ENCODE results near the gene F2R. TPM values are rescaled to one million over a fixed set of nuclear protein-coding genes. Genes with fewer than 3 reads are reported as not detected.
"Not testable (repeated sequence)": the region's sequence is repeated elsewhere in the genome, so short reads cannot be mapped to it uniquely, and the experiment has no call there.

F2R gene
- total RNA-seq, 3 donors from 2014 or later, result 1.4 to 5.6 (median 4.3) TPM

- no peak overlapping the region for H3K4me3 Mint-ChIP-seq
- no peaks in the 10 kb centered on the region for H3K36me3 Mint-ChIP-seq (ENCODE audit: insufficient read depth)
- H3K27me3 Mint-ChIP-seq (ENCODE audit: low read depth), result no peaks in the 10 kb centered on the region
- H3K9me3 Mint-ChIP-seq, result no peaks in the 10 kb centered on the region
- H3K4me1 Mint-ChIP-seq (ENCODE audit: low read depth), result peaks cover under 1% of the 10 kb centered on the region
- DNase-seq (no peak), ATAC-seq (no peak)
Measured at GRCh38 chr5:76771705-76772405, 55.9 kb downstream of the F2R start.

- Mint-ChIP-seq H3K4me3 (no peak overlapping the region), H3K9me3 (no peaks in the 10 kb centered on the region), H3K27me3 (ENCODE audit: low read depth) (no peaks in the 10 kb centered on the region), H3K4me1 (ENCODE audit: low read depth) (no peaks in the 10 kb centered on the region), H3K36me3 (ENCODE audit: insufficient read depth) (no peaks in the 10 kb centered on the region)
- DNase-seq (no peak), ATAC-seq (no peak)
Measured at GRCh38 chr5:76775921-76776320, 60.0 kb downstream of the F2R start.

GRCh38 chr5:76776391-76776790 is 60.5 kb downstream of the F2R start:
- no peak overlapping the region for H3K4me3 Mint-ChIP-seq
- no peaks in the 10 kb centered on the region for H3K27me3 Mint-ChIP-seq (ENCODE audit: low read depth)
- no peaks in the 10 kb centered on the region for H3K9me3 Mint-ChIP-seq
- ATAC-seq (no peak), DNase-seq (no peak)
- H3K4me1 Mint-ChIP-seq (ENCODE audit: low read depth), result no peaks in the 10 kb centered on the region
- H3K36me3 Mint-ChIP-seq (ENCODE audit: insufficient read depth), result no peaks in the 10 kb centered on the region

DNA sequence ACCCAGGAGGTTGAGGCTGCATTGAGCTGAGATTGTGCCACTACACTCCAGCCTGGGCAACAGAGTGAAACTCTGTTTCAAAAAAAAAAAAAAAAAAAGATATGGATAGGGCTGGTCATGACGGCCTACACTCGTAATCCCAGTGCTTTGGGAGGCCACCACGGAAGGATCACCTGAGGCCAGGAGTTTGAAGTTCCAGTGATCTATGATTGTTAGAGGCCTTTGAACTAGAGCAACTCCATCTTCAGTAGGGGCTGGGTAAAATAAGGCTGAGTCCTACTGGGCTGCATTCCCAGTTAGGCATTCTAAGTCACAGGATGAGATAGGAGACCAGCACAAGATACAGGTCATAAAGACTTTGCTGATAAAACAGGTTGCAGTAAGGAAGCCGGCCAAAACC is 64.7 kb downstream of the F2R start:
- H3K36me3 Mint-ChIP-seq (ENCODE audit: insufficient read depth); ATAC-seq; H3K27me3 Mint-ChIP-seq (ENCODE audit: low read depth); H3K9me3 Mint-ChIP-seq; H3K4me3 Mint-ChIP-seq; H3K4me1 Mint-ChIP-seq (ENCODE audit: low read depth); DNase-seq: not testable (repeated sequence)

DNA sequence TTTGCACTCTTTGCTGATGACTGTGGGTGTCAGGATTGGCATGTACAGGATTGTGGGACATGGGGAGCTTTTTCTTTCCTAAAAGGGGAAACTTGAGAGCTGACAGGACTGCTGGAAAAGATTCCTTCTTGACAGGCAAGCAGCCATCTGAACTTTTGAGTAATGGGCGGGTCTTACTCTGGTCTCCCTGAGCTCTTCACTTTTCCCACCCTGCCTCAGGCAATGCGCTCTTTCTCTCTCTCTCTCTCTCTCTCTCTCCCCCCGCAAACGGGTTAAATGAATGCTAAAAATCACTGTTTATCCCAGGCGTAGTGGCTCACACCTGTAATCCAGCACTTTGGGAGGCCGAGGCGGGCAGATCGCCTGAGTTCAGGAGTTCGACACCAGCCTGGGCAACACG is 65.8 kb downstream of the F2R start:
- no peak for ATAC-seq
- Mint-ChIP-seq H3K36me3 (ENCODE audit: insufficient read depth) (no peaks in the 10 kb centered on the region), H3K9me3 (no peaks in the 10 kb centered on the region), H3K4me1 (ENCODE audit: low read depth) (no peaks in the 10 kb centered on the region), H3K27me3 (ENCODE audit: low read depth) (no peaks in the 10 kb centered on the region), H3K4me3 (no peak overlapping the region)
- no peak for DNase-seq

DNA sequence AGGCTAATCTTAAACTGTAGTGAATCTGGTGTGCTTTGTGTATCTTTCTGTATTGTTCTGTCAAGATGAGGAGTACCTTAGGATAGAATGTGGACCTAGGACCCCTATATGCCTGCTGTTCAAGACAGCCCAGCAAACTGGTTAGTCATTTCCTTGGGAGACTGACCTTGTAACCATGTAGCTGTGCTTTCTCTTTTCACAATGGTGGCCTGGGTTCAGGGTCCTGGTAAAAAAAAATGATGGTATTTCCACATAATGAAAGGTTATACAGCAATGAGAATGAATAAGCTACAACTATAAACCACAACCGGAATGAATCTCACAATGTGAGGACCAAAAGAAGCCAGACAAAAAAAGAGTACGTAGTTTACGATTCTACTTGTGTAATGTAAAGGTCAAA is 66.5 kb downstream of the F2R start:
- H3K4me1 Mint-ChIP-seq (ENCODE audit: low read depth), result no peaks in the 10 kb centered on the region
- H3K27me3 Mint-ChIP-seq (ENCODE audit: low read depth), result no peaks in the 10 kb centered on the region
- no peak for DNase-seq
- no peaks in the 10 kb centered on the region for H3K9me3 Mint-ChIP-seq
- ATAC-seq, result no peak
- no peaks in the 10 kb centered on the region for H3K36me3 Mint-ChIP-seq (ENCODE audit: insufficient read depth)
- H3K4me3 Mint-ChIP-seq, result no peak overlapping the region

Other genes with a start within 250 kb of the F2R start
- gene F2RL2, start 92.7 kb upstream of the F2R start, total RNA-seq, result under 1 TPM in 2 of 3 donors, not detected in 1; 0.08 to 0.13 TPM
- 1 to 10 TPM; 1.6 to 1.9 (median 1.8) TPM for gene F2RL1, start 102.9 kb downstream of the F2R start, total RNA-seq
- gene S100Z, start 133.9 kb downstream of the F2R start, total RNA-seq, result under 1 TPM in 1 of 3 donors, not detected in 2; 0.66 TPM
- gene CRHBP, start 236.9 kb downstream of the F2R start, total RNA-seq, result not detected

Data from activated T-cell treated with anti-CD3 and anti-CD28 coated beads, Interleukin-2, amount 50 U/mL, for 4 hours (primary cell).